Measurements from ENCODE around the gene GNGT2. TPM values are rescaled to one million over a fixed set of nuclear protein-coding genes. Genes with fewer than 3 reads are reported as not detected.

Gene GNGT2
- total and polyA plus RNA-seq, 12 donors, result 1.2 to 31.9 (median 3.3) TPM

DNA sequence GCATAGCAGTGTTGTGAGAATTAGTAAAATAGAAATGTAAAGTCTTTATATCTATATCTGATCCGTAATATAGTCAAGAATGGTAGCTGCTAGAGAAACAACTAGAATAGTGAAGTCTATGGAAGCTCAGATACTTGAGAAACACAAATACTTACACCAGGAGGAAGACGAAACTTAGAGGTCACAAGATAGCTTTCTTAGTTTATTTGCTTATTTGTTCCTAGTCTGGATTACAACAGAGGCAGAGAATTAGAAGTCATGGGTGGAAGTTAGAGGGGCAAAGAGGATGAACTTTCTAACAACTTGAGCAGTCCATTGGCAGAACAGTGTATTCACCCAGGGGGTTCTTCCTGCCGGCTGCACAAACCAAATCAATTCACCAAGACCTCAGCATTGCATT is 13.9 kb downstream of the GNGT2 start:
- no peaks in the 10 kb centered on the region for H3K27me3 ChIP-seq
- 69 to 80% (median 79%) methylated on average over 3 of the region's 3 CpGs for WGBS, 4 donors
- no peak overlapping the region for H3K27ac ChIP-seq
- H3K9me3 ChIP-seq (replicated peaks in 1 of 3), result no peaks in the 10 kb centered on the region
- intact Hi-C loops (cut with DNase I), result no loop called here
- H3K4me3 ChIP-seq, result no peak overlapping the region
- no peak for TF ChIP-seq POLR2A (IDR thresholded peaks at IDR 0.05)
- TF ChIP-seq, protein P1, sequence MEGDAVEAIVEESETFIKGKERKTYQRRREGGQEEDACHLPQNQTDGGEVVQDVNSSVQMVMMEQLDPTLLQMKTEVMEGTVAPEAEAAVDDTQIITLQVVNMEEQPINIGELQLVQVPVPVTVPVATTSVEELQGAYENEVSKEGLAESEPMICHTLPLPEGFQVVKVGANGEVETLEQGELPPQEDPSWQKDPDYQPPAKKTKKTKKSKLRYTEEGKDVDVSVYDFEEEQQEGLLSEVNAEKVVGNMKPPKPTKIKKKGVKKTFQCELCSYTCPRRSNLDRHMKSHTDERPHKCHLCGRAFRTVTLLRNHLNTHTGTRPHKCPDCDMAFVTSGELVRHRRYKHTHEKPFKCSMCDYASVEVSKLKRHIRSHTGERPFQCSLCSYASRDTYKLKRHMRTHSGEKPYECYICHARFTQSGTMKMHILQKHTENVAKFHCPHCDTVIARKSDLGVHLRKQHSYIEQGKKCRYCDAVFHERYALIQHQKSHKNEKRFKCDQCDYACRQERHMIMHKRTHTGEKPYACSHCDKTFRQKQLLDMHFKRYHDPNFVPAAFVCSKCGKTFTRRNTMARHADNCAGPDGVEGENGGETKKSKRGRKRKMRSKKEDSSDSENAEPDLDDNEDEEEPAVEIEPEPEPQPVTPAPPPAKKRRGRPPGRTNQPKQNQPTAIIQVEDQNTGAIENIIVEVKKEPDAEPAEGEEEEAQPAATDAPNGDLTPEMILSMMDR (IDR thresholded peaks at IDR 0.05), result no peak
- DNase-seq, result no peak
- H3K4me1 ChIP-seq (replicated peaks in 1 of 2), result peaks cover 5 to 7% of the 10 kb centered on the region in 2 donors
- H3K36me3 ChIP-seq (replicated peaks in 1 of 2), result no peaks in the 10 kb centered on the region

DNA sequence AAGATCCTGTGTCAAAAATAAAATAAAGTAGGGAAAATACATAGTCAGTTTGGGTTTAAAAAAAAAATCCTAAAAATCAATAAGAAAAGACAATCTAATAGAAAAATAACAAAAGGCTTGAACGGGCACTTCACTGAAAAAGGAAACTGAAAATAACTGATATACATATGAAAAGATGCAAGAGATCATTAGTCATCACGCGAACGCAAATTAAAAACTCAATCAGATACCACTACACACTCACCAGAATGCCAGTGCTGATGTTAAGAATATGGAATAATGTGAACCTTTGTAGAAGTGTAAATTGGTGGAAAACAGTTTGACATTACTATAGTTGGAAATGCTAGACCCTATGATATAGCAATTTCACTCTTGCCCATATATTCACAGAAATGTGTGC is 14.6 kb downstream of the GNGT2 start:
- Histone ChIP-seq H3K4me3 (no peak overlapping the region), H3K27me3 (no peaks in the 10 kb centered on the region), H3K9me3 (replicated peaks in 1 of 3) (no peaks in the 10 kb centered on the region), H3K36me3 (replicated peaks in 1 of 2) (no peaks in the 10 kb centered on the region), H3K4me1 (replicated peaks in 1 of 2) (peaks cover 5 to 7% of the 10 kb centered on the region in 2 donors), H3K27ac (no peak overlapping the region)
- TF ChIP-seq, protein P1 (IDR thresholded peaks at IDR 0.05), result no peak
- TF ChIP-seq POLR2A (IDR thresholded peaks at IDR 0.05), result no peak
- intact Hi-C loops (cut with DNase I), result no loop called here
- DNase-seq, result no peak
- 75 to 83% (median 79%) methylated on average over 4 of the region's 4 CpGs for WGBS, 4 donors

DNA sequence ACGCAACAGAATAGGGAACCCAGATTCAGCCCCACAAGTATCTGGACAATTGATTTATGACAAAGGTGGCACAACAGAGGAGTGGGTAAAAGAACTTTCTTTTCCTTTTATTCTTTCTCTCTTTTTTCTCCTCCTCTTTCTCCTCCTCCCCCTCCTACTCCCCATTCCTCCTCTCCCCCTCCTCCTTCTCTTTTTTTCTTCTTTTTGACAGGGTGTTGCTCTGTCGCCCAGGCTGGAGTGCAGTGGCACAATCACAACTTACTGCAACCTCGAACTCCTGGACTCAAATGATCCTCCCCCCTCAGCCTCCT is 16.1 kb downstream of the GNGT2 start:
- WGBS, 4 donors, result 45 to 56% (median 48%) methylated on average over 3 of the region's 3 CpGs
- H3K4me3 ChIP-seq, result no peak overlapping the region
- H3K9me3 ChIP-seq (replicated peaks in 1 of 3), result no peaks in the 10 kb centered on the region
- TF ChIP-seq, protein P1 (IDR thresholded peaks at IDR 0.05), result no peak
- TF ChIP-seq POLR2A (IDR thresholded peaks at IDR 0.05), result no peak
- peak overlapping the region in 2 of 5 donors; percentile 66 to 99 for H3K27ac ChIP-seq
- no peaks in the 10 kb centered on the region for H3K27me3 ChIP-seq
- H3K36me3 ChIP-seq (replicated peaks in 1 of 2), result no peaks in the 10 kb centered on the region
- peaks cover 5 to 7% of the 10 kb centered on the region in 2 donors for H3K4me1 ChIP-seq (replicated peaks in 1 of 2)
- DNase-seq, result no peak
- intact Hi-C loops (cut with DNase I), result no loop called here

DNA sequence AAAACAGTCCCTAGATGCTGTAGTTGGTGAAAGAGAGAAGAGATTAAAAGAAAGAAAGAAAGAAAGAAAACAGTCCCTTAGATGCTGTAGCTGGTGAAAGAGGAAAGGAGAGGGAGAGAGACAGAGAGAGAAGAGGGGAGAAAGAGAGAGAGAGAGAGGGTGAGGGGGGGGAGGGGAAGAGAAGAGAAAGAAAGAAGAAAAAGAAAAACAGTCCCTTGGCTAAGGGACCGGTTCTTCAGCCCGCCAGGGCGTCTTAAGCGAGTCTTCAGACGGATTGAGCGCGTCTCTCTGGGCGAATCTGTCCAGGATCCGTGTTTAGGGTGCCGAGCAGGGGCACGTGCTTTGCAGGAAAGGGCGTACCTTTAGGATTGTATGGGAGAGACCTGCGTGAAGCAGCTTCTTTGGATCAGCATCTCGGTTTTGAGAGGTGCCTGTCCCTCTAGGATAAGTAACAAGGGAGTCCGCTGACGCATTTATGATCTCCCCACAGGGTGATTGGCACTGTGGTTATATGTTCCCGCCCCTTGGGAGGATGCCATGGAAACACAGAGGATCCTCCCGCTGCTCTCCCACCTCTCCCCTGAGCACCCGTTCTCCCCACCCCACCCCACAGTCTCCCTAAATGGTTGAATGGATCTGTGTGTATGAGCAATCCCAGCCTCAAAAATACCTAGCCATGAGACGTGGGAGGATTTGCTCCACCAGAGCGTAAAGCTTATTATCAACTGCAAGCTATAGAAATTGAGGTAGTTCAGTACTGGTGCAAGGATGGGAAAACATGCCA is 16.7 kb downstream of the GNGT2 start:
- Histone ChIP-seq H3K4me3 (peak overlapping the region in 2 of 4 donors; percentile 27 to 80), H3K27me3 (no peaks in the 10 kb centered on the region), H3K27ac (peak overlapping the region in 4 of 5 donors; percentile 26 to 99 (median 79)), H3K4me1 (replicated peaks in 1 of 2) (peaks cover 5 to 7% of the 10 kb centered on the region in 2 donors), H3K9me3 (replicated peaks in 1 of 3) (no peaks in the 10 kb centered on the region), H3K36me3 (replicated peaks in 1 of 2) (no peaks in the 10 kb centered on the region)
- peak; percentile 52 to 88 (median 73) for DNase-seq
- whole genome bisulfite sequencing, 4 donors, result 4 to 5% (median 5%) methylated on average over 20 to 21 of the region's 21 CpGs
- TF ChIP-seq, protein P1 (IDR thresholded peaks at IDR 0.05), result no peak
- peak; percentile 5 to 30 for TF ChIP-seq POLR2A (IDR thresholded peaks at IDR 0.05)
- intact Hi-C loops (cut with DNase I), result no loop called here

Data from adrenal gland (tissue), 12 donors.